Hematopoietic multipotent progenitor cell (in vitro differentiated cells): ENCODE measurements around the gene NHERF1. TPM values are rescaled to one million over a fixed set of nuclear protein-coding genes. Genes with fewer than 3 reads are reported as not detected.

Source experiments
- DNase-seq, 3 donors: peaks; one replicate each; pipeline ENCODE4 v3.0.0-alpha.2; 2011 to 2015; ENCODE audit warnings: low read depth in 2 of 3, low spot score in 2 of 3
- total RNA-seq: library from RNA; depleted of rRNA; stranded (reverse); fragments of >200 nt; gene quantifications from one replicate; pipeline ENCODE4 v1.2.3, GENCODE V29; 2012

The NHERF1 gene
- total RNA-seq, 1 donor, result 74.6 TPM

DNA sequence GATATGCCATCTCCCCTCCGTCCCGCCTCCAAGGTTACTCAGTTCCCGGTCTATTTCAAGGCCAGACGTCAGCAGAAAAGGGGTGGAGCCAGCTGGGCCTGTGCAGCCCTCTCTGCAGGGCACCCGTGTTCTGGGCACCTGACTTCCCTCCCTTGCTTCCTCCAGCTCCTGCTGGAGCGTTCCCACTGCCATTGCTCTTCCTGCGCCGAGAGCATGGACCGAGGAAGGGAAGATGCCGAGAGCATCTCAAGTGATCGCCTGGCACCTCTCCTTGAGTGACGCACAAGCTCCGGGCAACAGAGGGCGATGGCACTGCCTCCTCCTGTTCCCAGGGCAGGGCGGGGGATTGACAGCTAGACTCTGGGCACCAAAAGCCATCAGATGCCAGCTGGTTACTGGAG lies 57.2 kb downstream of the NHERF1 start:
- DNase-seq, result no peak

- no peak for DNase-seq
Observed at GRCh38 chr17:74806334-74806733, 57.9 kb downstream of the NHERF1 start.

DNA sequence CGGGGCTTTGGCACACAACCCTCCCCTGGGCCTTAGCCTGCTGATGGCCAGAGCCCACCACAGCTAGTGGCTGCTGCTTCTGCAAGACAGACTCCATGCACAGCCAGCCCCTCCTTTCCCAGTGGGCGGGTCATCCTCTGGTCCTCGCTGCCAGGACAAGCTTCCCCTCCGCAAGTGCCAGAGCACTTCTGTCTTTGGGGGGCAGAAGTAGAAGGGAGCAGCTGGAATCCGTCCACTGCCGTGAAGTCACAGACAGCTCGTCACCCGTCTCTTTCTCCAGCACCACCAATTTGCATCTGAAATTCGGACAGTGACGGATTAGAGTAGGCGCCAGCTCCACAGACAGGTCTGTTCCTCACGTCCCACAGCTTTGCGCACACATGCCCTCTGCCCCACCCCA lies 59.0 kb downstream of the NHERF1 start:
- no peak for DNase-seq

DNA sequence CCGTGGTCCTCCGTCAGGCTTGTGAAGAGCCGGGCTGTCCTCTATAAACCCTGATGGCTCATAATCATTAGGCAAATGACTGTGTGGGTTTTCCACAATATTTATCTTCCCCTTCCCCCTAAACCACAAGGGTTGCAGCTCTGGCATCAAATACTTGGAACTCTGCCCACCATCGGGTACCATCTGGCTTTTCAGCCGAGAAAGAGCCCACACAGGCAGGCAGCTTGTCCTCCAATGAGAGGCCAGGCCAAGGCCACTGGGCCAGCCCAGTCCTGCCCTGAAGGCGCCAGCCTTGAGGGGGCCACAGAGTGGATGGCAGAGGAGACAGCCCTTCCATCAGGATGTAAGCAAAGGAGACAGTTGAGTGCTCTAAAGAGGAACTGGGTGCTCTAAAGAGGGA lies 59.5 kb downstream of the NHERF1 start:
- DNase-seq, result peak in 1 of 3 donors; percentile 64

GRCh38 chr17:74808714-74809430 lies 60.4 kb downstream of the NHERF1 start:
- peak in 1 of 3 donors; percentile 58 for DNase-seq

GRCh38 chr17:74810699-74811485 lies 62.5 kb downstream of the NHERF1 start:
- DNase-seq, result no peak

GRCh38 chr17:74812109-74813009 lies 63.9 kb downstream of the NHERF1 start:
- DNase-seq, result no peak

DNA sequence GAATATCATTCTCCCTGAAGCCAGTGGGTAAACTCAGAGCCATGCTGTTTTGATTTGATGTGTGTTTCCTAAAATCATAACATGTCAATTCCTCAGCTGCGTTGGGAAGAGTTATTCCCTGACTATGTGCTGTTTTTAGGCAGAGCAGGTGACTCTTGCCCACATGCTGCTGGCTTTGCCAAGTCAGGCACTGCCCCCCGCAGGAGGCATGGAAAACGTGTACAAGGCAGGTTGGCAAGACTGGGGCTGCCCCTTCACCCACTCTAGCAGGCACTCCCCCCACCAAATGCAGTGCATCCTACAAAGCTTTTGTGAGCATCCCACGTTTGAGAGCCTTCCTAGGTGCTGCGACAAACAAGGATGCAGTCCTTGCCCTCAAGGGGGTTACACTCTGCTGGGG lies 66.0 kb downstream of the NHERF1 start:
- DNase-seq, result peak in 2 of 3 donors; percentile 16 to 40

- no peak for DNase-seq
Observed at GRCh38 chr17:74815067-74815466, 66.6 kb downstream of the NHERF1 start.

DNA sequence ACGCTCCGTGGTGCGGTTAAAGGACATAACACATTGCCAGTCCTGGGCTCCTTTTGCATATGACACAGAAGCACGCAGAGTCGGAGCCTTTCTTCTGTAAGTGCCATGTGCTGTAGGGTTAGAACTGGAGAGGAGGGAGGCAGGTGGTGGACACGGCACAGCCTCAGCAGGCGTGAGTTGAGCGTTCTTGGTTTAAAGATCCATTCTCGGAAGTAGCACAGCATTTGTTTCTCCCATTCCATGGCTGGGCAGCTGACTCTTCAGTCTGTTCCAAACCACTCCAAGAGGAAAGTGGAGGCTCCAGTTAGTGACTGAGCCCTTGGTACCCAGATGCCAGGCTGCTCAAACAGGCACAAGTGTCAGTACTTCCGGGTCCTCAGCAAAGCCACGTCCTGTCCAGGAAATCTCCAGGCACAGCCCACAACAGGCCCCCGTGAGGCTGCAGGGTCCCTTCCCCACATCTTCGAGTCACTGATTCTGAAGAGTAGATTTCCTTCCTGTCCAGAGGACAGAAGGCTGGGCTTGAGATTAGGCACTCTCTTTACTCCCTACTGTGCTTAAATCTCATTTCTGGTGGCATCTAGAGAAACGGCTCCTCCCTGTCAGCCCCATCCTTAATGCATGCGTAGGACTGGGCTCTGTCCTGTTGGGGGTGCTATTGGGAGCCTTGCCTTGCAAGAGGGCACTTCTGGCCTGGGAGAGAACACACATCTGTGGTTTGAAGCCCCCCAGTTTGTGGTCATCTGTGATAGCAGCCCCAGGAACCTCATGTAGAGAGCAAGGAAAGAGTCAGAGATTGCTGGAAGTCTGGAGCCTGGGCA lies 67.3 kb downstream of the NHERF1 start:
- peak in 2 of 3 donors; percentile 14 for DNase-seq

GRCh38 chr17:74816905-74817620 lies 68.6 kb downstream of the NHERF1 start:
- no peak for DNase-seq

- no peak for DNase-seq
Observed at GRCh38 chr17:74818291-74818938, 70.0 kb downstream of the NHERF1 start.

Other genes starting within 250 kb of the NHERF1 start
- gene CD300LB, start 217.2 kb upstream of the NHERF1 start, total RNA-seq, result 0.81 TPM
- gene CD300C, start 202.5 kb upstream of the NHERF1 start, total RNA-seq, result 0.54 TPM
- 0.27 TPM for gene CD300H, start 181.1 kb upstream of the NHERF1 start, total RNA-seq
- not detected for gene CD300LD, start 156.3 kb upstream of the NHERF1 start, total RNA-seq
- gene CD300E, start 124.9 kb upstream of the NHERF1 start, total RNA-seq, result 0.54 TPM
- gene CD300LF, start 35.7 kb upstream of the NHERF1 start, total RNA-seq, result 25.3 TPM
- gene RAB37, start 11.4 kb upstream of the NHERF1 start, total RNA-seq, result 79.7 TPM
- gene NAT9, start 27.7 kb downstream of the NHERF1 start, total RNA-seq, result 37.4 TPM
- 0.27 TPM for gene GRIN2C, start 111.3 kb downstream of the NHERF1 start, total RNA-seq
- 8.9 TPM for gene FDXR, start 124.4 kb downstream of the NHERF1 start, total RNA-seq
- gene FADS6, start 145.0 kb downstream of the NHERF1 start, total RNA-seq, result not detected
- under 0.01 TPM for gene USH1G, start 174.6 kb downstream of the NHERF1 start, total RNA-seq
- gene OTOP2, start 175.6 kb downstream of the NHERF1 start, total RNA-seq, result not detected
- not detected for gene OTOP3, start 187.3 kb downstream of the NHERF1 start, total RNA-seq
- gene HID1, start 224.1 kb downstream of the NHERF1 start, total RNA-seq, result 1.1 TPM
- 2.2 TPM for gene CDR2L, start 239.0 kb downstream of the NHERF1 start, total RNA-seq